Smooth muscle cell (in vitro differentiated cells): ENCODE data around the gene ABCC8. TPM values are rescaled to one million over a fixed set of nuclear protein-coding genes. Genes with fewer than 3 reads are reported as not detected.

ENCODE experiments used
- DNase-seq: peaks from one replicate; lab custom pipeline; 2025; ENCODE audit not compliant: unreplicated experiment; lab: John Stamatoyannopoulos, UW
- H2AFZ ChIP-seq: fragments of 200-600 bp; sonication (generic); 2 replicates; pipeline ENCODE4 v1.6.0; 2016; ENCODE audit warnings: antibody characterized with exemption, low read depth, mild to moderate bottlenecking
- H3F3A ChIP-seq: fragments of 200-600 bp; sonication (generic); 2 replicates; pipeline ENCODE4 v1.6.0; 2017; ENCODE audit warnings: antibody characterized with exemption, low read depth
- H3K27ac ChIP-seq: fragments of 200-600 bp; sonication (generic); 2 replicates; pipeline ENCODE4 v1.5.1; 2016; ENCODE audit warnings: low read depth, mild to moderate bottlenecking
- H3K27me3 ChIP-seq: fragments of 200-600 bp; sonication (generic); 2 replicates; pipeline ENCODE4 v1.6.1; 2016; ENCODE audit warnings: low read depth, mild to moderate bottlenecking
- H3K36me3 ChIP-seq: fragments of 200-600 bp; sonication (generic); 2 replicates; pipeline ENCODE4 v1.5.1; 2016; ENCODE audit warnings: low read depth
- H3K4me1 ChIP-seq: fragments of 200-600 bp; sonication (generic); 2 replicates; pipeline ENCODE4 v1.5.1; 2016; ENCODE audit warnings: low read depth
- H3K4me2 ChIP-seq: fragments of 200-600 bp; sonication (generic); 2 replicates; pipeline ENCODE4 v1.6.0; 2016; ENCODE audit warnings: mild to moderate bottlenecking
- H3K4me3 ChIP-seq: fragments of 200-600 bp; sonication (generic); 2 replicates; pipeline ENCODE4 v1.5.1; 2016; ENCODE audit warnings: mild to moderate bottlenecking
- H3K79me2 ChIP-seq: fragments of 200-600 bp; sonication (generic); 2 replicates; pipeline ENCODE4 v1.6.0; 2016; ENCODE audit warnings: low read depth, mild to moderate bottlenecking
- H3K9ac ChIP-seq: fragments of 200-600 bp; sonication (generic); 2 replicates; pipeline ENCODE4 v1.6.0; 2016; ENCODE audit warnings: low read depth
- H3K9me3 ChIP-seq: fragments of 200-600 bp; sonication (generic); replicated peaks from 2 replicates; pipeline ENCODE4 v1.5.1; 2016; ENCODE audit warnings: low read depth
- H4K20me1 ChIP-seq: fragments of 200-600 bp; sonication (generic); 2 replicates; pipeline ENCODE4 v1.6.0; 2016; ENCODE audit warnings: low read depth
- WGBS: methylation state at CpG from one replicate; pipeline ENCODE4 v1.1.7; 2016; ENCODE audit warnings: low lambda C conversion rate; 5-methylcytosine and 5-hydroxymethylcytosine counted together
- polyA plus RNA-seq: library from polyadenylated mRNA; unstranded; fragments of >200 nt; fragmentation: Nextera tagmentation; extraction: Ambion mirVana; gene quantifications from 2 replicates; pipeline ENCODE4 v1.2.1, GENCODE V29; 2016
- total RNA-seq: library from RNA; depleted of rRNA; stranded (reverse); fragments of >200 nt; gene quantifications from 2 replicates; pipeline ENCODE4 v1.2.3, GENCODE V29; 2014
- TF ChIP-seq, protein P1 (sequence below): fragments of 200-600 bp; sonication (generic); IDR thresholded peaks from 2 replicates; pipeline ENCODE4 v1.5.1; 2017; ENCODE audit warnings: borderline replicate concordance, mild to moderate bottlenecking, antibody characterized with exemption; ENCODE audit not compliant: insufficient read depth, poor library complexity, severe bottlenecking

ABCC8 gene
- total and polyA plus RNA-seq, 2 experiments from 2014 or later: not detected

DNA sequence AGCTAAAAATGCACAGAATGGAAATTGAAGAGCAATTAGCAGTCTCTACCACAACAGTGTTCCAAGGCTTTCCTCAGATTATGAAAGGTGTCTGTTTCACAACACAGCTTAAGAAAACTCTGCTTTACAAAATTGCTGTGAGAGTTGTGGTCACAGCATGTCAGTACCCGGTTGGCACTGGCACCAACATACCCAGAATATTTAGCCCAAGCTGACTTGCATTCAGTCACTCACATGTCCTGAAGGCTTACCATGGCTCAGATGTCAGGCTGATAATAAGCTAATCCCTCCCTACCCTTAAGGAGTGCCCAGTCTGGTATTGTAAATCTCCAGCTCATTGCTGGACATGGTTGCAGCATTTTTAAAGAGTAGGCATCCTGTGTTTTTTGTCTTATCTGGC, 110.2 kb downstream of the ABCC8 start:
- no peaks in the 10 kb centered on the region for H3F3A ChIP-seq
- H3K9me3 ChIP-seq: no peaks in the 10 kb centered on the region
- no peak overlapping the region for H3K4me3 ChIP-seq
- WGBS: 96% methylated on average over 1 of the region's 1 CpG
- no peak overlapping the region for H3K4me2 ChIP-seq
- H3K79me2 ChIP-seq: no peaks in the 10 kb centered on the region
- peaks cover 23% of the 10 kb centered on the region for H3K36me3 ChIP-seq
- H3K9ac ChIP-seq: no peak overlapping the region
- no peak for DNase-seq
- no peaks in the 10 kb centered on the region for H4K20me1 ChIP-seq
- no peak overlapping the region for H2AFZ ChIP-seq
- no peaks in the 10 kb centered on the region for H3K27me3 ChIP-seq
- no peaks in the 10 kb centered on the region for H3K4me1 ChIP-seq
- no peak overlapping the region for H3K27ac ChIP-seq
- TF ChIP-seq, protein P1, sequence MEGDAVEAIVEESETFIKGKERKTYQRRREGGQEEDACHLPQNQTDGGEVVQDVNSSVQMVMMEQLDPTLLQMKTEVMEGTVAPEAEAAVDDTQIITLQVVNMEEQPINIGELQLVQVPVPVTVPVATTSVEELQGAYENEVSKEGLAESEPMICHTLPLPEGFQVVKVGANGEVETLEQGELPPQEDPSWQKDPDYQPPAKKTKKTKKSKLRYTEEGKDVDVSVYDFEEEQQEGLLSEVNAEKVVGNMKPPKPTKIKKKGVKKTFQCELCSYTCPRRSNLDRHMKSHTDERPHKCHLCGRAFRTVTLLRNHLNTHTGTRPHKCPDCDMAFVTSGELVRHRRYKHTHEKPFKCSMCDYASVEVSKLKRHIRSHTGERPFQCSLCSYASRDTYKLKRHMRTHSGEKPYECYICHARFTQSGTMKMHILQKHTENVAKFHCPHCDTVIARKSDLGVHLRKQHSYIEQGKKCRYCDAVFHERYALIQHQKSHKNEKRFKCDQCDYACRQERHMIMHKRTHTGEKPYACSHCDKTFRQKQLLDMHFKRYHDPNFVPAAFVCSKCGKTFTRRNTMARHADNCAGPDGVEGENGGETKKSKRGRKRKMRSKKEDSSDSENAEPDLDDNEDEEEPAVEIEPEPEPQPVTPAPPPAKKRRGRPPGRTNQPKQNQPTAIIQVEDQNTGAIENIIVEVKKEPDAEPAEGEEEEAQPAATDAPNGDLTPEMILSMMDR: no peak

DNA sequence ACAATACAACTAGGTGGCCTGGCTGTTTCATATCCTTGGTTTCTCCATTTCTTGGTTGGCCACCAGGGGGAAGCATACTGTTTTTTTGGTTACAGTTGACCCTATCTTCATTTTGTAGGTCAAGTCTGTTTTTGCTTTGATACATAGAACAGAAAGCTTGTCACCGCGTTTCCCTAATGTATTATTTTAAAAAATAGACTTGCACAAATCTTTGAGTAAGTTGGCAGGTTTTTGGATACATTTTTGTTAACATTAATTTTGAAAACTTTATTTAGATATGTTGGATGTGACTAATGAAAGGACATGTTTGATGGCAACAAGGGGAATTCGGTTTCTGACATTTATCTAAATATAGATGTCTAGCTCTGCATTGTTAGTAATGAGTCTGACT, 122.0 kb downstream of the ABCC8 start:
- DNase-seq: no peak
- no peak overlapping the region for H3K27ac ChIP-seq
- H3K4me1 ChIP-seq: peaks cover 15% of the 10 kb centered on the region
- no peaks in the 10 kb centered on the region for H3K79me2 ChIP-seq
- H3K36me3 ChIP-seq: no peaks in the 10 kb centered on the region
- H3K27me3 ChIP-seq: peaks cover 7% of the 10 kb centered on the region
- no peaks in the 10 kb centered on the region for H4K20me1 ChIP-seq
- 56% methylated on average over 3 of the region's 3 CpGs for WGBS
- peak overlapping the region; percentile 70 for H3K4me3 ChIP-seq
- TF ChIP-seq, protein P1: peak; percentile 59
- H3F3A ChIP-seq: peaks cover 19% of the 10 kb centered on the region
- no peaks in the 10 kb centered on the region for H3K9me3 ChIP-seq
- no peak overlapping the region for H3K9ac ChIP-seq
- H2AFZ ChIP-seq: no peak overlapping the region
- H3K4me2 ChIP-seq: peak overlapping the region; percentile 89

DNA sequence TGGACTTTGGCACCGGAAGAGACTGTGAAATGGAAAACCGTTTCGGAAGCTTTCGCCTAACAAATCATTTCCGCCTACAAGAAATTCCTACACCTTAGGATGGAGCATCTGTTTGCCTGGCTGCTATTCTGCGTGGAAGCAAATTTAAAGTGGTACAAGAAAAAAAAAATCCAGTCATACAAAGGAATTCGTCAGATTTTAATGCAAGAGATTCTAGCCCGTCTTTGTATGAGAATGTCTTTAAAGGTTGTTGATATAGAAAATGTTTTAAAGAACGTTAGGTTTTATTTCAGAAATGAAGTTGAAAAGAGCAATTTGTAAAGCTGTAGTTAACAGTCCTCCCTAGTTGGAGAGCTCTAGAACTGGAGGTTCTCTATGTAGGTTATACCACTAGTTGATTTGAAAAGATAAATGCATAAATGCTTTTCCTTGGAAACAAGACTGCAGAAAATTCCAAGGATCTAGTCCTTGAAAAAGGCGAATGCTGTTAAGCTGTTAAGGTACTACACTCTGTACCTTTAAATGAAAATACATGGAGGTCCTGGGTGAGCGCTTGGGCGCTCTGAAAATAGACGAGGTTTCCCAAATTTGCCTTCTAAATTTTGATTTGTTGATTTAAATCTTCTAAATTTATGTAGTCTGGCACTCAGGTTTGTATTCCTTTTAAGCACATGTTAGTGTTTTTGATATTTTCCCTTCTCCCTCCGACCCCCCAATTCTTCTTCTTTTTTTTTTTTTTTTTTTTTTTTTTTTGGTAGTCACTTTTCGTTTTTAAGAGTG, 122.6 kb downstream of the ABCC8 start:
- peak overlapping the region; percentile 89 for H2AFZ ChIP-seq
- peak overlapping the region; percentile 66 for H3K9ac ChIP-seq
- H3K27ac ChIP-seq: peak overlapping the region; percentile 71
- H3K27me3 ChIP-seq: peaks cover 7% of the 10 kb centered on the region
- no peaks in the 10 kb centered on the region for H3K9me3 ChIP-seq
- peaks cover 19% of the 10 kb centered on the region for H3F3A ChIP-seq
- TF ChIP-seq, protein P1: no peak
- peak overlapping the region; percentile 70 for H3K4me3 ChIP-seq
- H3K79me2 ChIP-seq: no peaks in the 10 kb centered on the region
- H4K20me1 ChIP-seq: no peaks in the 10 kb centered on the region
- H3K4me2 ChIP-seq: peak overlapping the region; percentile 89
- H3K36me3 ChIP-seq: no peaks in the 10 kb centered on the region
- WGBS: 14% methylated on average over 15 of the region's 15 CpGs
- H3K4me1 ChIP-seq: peaks cover 15% of the 10 kb centered on the region
- no peak for DNase-seq
